Right atrium auricular region (tissue), 2 donors: Measurements from ENCODE around the gene SPRR1B. TPM values are rescaled to one million over a fixed set of nuclear protein-coding genes. Genes with fewer than 3 reads are reported as not detected.

Experiments used
- DNase-seq: peaks from one replicate; pipeline ENCODE4 v3.0.0-alpha.2; 2019; ENCODE audit warnings: low spot score
- H3K27ac ChIP-seq, 2 donors: fragments of 200-600 bp; sonication (generic); 1 replicate in 1 of 2; 2 replicates in 1 of 2; pipeline ENCODE4 v1.5.1; 2016 to 2019
- H3K27me3 ChIP-seq, 2 donors: fragments of 200-600 bp; sonication (generic); one replicate each; pipeline versions ENCODE4 v1.5.1 to v1.6.0; 2017 to 2019
- H3K36me3 ChIP-seq: fragments of 200-600 bp; sonication (generic); one replicate; pipeline ENCODE4 v1.5.1; 2016
- H3K4me1 ChIP-seq, 2 donors: fragments of 200-600 bp; sonication (generic); one replicate each; pipeline versions ENCODE4 v1.5.1 to v1.6.0; 2017 to 2019
- H3K4me3 ChIP-seq, 2 donors: fragments of 200-600 bp; sonication (generic); 1 replicate in 1 of 2; 2 replicates in 1 of 2; pipeline ENCODE4 v1.5.1; 2017 to 2019; ENCODE audit warnings: mild to moderate bottlenecking in 1 of 2, moderate library complexity in 1 of 2
- H3K9me3 ChIP-seq, 2 donors: fragments of 200-600 bp; sonication (generic); one replicate each; pipeline ENCODE4 v1.5.1; 2019
- CTCF ChIP-seq, 2 donors: fragments of 200-600 bp; sonication (generic); IDR thresholded peaks; one replicate each; pipeline ENCODE4 v1.5.1; 2019; ENCODE audit warnings: antibody characterized with exemption in 2 of 2
- total RNA-seq, 2 donors: library from RNA; depleted of rRNA; stranded (reverse); fragments of >200 nt; gene quantifications; one replicate each; pipeline ENCODE4 v1.1.0, GENCODE V29; 2016

The SPRR1B gene
- total RNA-seq, 2 donors from 2014 or later: not detected

GRCh38 chr1:153071511-153071910, 40.5 kb downstream of the SPRR1B start, which contains the start of gene SPRR2B:
SPRR2B (minus strand) TSS chr1:153071611; CDS start chr1:153070839, 772 bp downstream.
- no peaks in the 10 kb centered on the region for H3K4me1 ChIP-seq

GRCh38 chr1:153072806-153073726, 42.1 kb downstream of the SPRR1B start:
- Histone ChIP-seq H3K27ac (no peak overlapping the region), H3K36me3 (no peaks in the 10 kb centered on the region), H3K9me3 (no peaks in the 10 kb centered on the region), H3K4me3 (no peak overlapping the region), H3K4me1 (no peaks in the 10 kb centered on the region), H3K27me3 (no peaks in the 10 kb centered on the region)
- TF ChIP-seq CTCF (IDR thresholded peaks at IDR 0.05): no peak
- DNase-seq: no peak

More at GRCh38 chr1:153071511-153071910, 40.5 kb downstream of the SPRR1B start, which contains the start of gene SPRR2B:
- TF ChIP-seq CTCF (IDR thresholded peaks at IDR 0.05): no peak
- H3K36me3 ChIP-seq: no peaks in the 10 kb centered on the region
- H3K9me3 ChIP-seq: no peaks in the 10 kb centered on the region
- no peak within 1 kb of the TSS for H3K4me3 ChIP-seq
- no peak within 1 kb of the TSS for H3K27ac ChIP-seq
- DNase-seq: no peak
- no peaks in the 10 kb centered on the region for H3K27me3 ChIP-seq

- Histone ChIP-seq H3K27me3 (no peaks in the 10 kb centered on the region), H3K4me3 (no peak overlapping the region), H3K4me1 (no peaks in the 10 kb centered on the region), H3K27ac (no peak overlapping the region), H3K9me3 (no peaks in the 10 kb centered on the region), H3K36me3 (no peaks in the 10 kb centered on the region)
- no peak for DNase-seq
- TF ChIP-seq CTCF (IDR thresholded peaks at IDR 0.05): no peak
Measured at GRCh38 chr1:153081736-153082135, 50.7 kb downstream of the SPRR1B start.

Other genes starting within 250 kb of the SPRR1B start
- gene LCE1E, start 244.9 kb upstream of the SPRR1B start, total RNA-seq: not detected
- gene LCE1D, start 234.5 kb upstream of the SPRR1B start, total RNA-seq: not detected
- not detected for gene LCE1C, start 224.6 kb upstream of the SPRR1B start, total RNA-seq
- gene LCE1B, start 219.2 kb upstream of the SPRR1B start, total RNA-seq: not detected
- gene LCE1A, start 203.7 kb upstream of the SPRR1B start, total RNA-seq: not detected
- gene LCE6A, start 188.3 kb upstream of the SPRR1B start, total RNA-seq: not detected
- not detected for gene LCE7A, start 171.2 kb upstream of the SPRR1B start, total RNA-seq
- gene SMCP, start 152.9 kb upstream of the SPRR1B start, total RNA-seq: not detected
- gene IVL, start 122.7 kb upstream of the SPRR1B start, total RNA-seq: not detected
- not detected for gene SPRR5, start 84.0 kb upstream of the SPRR1B start, total RNA-seq
- not detected for gene SPRR4, start 60.6 kb upstream of the SPRR1B start, total RNA-seq
- not detected for gene SPRR1A, start 47.1 kb upstream of the SPRR1B start, total RNA-seq
- not detected for gene SPRR3, start 29.5 kb upstream of the SPRR1B start, total RNA-seq
- not detected for gene SPRR2D, start 9.9 kb downstream of the SPRR1B start, total RNA-seq
- gene SPRR2A, start 26.3 kb downstream of the SPRR1B start, total RNA-seq: not detected
- gene SPRR2B, start 40.4 kb downstream of the SPRR1B start, total RNA-seq: not detected
- gene SPRR2E, start 63.3 kb downstream of the SPRR1B start, total RNA-seq: not detected
- gene SPRR2F, start 82.3 kb downstream of the SPRR1B start, total RNA-seq: 1 to 10 TPM in 1 of 2 donors, not detected in 1; 2.8 TPM
- not detected for gene SPRR2G, start 119.7 kb downstream of the SPRR1B start, total RNA-seq
- gene LELP1, start 172.2 kb downstream of the SPRR1B start, total RNA-seq: not detected
- 1 to 10 TPM; 1.2 to 1.9 TPM for gene PRR9, start 186.4 kb downstream of the SPRR1B start, total RNA-seq
- gene LORICRIN, start 228.5 kb downstream of the SPRR1B start, total RNA-seq: not detected